ENCODE measurements around the gene DENND1A.

Gene DENND1A

DNA sequence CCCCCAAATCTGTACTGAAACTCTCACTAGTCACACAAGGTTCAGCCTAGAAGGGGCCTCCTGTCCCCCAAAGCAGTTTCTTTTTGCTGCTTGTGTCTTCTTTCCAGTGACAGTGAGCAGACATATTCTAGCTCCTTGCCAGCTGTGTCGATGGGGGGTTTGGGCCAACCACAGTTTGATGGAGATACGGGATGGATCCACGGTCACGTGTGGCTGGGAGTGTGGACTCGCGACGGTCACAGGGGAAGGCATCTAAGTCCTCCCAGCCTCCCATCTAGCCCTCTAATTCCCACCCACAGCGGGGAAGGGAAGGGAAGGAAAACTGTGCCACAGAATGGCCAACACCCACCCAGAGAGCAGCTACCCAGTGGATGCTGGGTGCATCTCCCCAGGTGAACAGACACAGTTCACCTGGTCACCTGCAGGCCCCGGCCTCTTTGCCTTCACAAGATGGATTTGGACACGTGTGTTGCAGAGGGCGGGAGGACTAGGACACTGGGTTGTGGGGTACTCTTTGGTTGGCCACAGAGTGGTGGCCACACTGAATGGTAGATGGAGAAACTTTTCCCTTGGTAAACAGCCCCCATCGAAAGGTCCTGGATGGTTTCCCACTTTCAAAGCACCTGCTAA lies 519.5 kb downstream of the DENND1A start:
- TF ChIP-seq, protein P1, sequence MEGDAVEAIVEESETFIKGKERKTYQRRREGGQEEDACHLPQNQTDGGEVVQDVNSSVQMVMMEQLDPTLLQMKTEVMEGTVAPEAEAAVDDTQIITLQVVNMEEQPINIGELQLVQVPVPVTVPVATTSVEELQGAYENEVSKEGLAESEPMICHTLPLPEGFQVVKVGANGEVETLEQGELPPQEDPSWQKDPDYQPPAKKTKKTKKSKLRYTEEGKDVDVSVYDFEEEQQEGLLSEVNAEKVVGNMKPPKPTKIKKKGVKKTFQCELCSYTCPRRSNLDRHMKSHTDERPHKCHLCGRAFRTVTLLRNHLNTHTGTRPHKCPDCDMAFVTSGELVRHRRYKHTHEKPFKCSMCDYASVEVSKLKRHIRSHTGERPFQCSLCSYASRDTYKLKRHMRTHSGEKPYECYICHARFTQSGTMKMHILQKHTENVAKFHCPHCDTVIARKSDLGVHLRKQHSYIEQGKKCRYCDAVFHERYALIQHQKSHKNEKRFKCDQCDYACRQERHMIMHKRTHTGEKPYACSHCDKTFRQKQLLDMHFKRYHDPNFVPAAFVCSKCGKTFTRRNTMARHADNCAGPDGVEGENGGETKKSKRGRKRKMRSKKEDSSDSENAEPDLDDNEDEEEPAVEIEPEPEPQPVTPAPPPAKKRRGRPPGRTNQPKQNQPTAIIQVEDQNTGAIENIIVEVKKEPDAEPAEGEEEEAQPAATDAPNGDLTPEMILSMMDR (conservative IDR thresholded peaks at IDR 0.05; ENCODE audit: low read depth, low read length): no peak

DNA sequence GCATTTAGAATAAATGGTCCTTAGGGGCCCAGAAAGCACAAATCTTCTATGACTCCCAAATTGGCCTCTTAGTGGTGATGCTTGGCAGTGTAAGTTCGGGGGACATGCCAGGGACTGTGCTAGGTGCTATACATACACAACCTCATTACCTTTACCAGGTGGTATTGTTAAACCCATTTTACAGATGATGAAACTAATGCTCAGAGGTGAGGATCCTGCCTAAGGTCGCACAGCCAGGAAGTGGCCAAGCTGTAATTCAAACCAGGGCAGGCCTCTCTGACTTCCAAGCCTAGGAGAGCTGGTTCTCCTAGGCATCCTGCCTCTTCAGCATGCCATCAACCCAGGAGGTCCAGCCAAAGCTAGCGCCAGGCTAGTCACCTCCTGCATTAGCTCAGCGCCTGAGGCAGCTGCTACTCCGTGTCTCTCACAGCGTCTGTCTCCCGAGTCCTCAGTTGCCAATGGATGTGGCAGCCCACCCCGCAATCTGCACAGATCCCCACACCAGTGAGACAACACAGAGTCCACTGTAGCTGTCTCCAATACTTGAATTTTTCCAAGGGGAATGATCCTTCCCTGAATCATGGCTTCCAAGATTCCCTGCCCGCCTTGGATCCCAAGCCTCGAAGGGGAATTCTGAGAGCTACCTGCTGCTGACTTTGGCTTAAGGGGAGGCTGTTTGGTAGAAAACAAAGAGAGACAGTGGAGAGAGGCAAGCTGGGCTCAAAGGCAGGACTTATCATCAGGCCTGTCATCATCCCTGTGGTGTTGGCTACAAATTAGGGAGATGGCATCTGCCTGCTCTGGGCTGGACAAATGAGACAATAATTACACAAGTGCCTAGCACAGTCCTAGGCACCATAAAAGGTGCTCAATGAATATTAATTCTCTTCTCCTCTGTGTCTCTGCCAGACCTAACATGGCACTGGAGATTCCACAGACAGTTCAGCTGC lies 521.3 kb downstream of the DENND1A start:
- TF ChIP-seq, protein P1 (conservative IDR thresholded peaks at IDR 0.05; ENCODE audit: low read depth, low read length): no peak
- no peak overlapping the region for H3K4me3 ChIP-seq (ENCODE audit: low read depth, low read length)
- no peak for DNase-seq (ENCODE audit: low read depth)

More for the DNA sequence above, 519.5 kb downstream of the DENND1A start:
- DNase-seq (ENCODE audit: low read depth): no peak
- no peak overlapping the region for H3K4me3 ChIP-seq (ENCODE audit: low read depth, low read length)

DNA sequence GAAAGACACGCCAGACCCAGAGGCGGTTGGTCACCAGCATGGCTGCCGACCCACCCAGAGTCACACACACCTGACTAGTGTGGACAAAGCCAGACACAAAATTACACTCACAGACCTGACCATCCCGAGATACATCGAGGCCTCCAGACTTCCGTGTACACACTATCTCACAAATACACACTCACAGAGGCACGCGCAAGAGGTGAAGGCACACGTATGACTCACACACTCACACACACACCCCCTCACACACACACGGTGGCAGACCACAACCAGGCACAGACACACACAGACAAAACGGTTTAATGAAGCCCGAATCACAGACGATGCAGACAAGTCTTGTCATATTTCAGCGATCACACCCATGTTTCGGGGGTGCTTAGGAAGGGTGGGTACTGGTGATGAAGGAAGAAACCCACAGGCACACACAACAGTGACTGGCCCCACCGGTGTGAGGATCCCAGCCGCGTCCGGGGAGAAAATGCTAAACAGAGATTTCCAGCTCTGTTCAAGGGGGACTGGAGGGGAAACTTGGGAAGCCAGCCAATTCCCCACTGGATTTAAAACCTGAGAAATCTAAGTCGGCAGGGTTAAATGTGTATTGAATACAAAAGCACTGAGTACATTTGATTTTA lies 522.6 kb downstream of the DENND1A start:
- no peak overlapping the region for H3K4me3 ChIP-seq (ENCODE audit: low read depth, low read length)
- TF ChIP-seq, protein P1 (conservative IDR thresholded peaks at IDR 0.05; ENCODE audit: low read depth, low read length): no peak
- peak; percentile 13 for DNase-seq (ENCODE audit: low read depth)

DNA sequence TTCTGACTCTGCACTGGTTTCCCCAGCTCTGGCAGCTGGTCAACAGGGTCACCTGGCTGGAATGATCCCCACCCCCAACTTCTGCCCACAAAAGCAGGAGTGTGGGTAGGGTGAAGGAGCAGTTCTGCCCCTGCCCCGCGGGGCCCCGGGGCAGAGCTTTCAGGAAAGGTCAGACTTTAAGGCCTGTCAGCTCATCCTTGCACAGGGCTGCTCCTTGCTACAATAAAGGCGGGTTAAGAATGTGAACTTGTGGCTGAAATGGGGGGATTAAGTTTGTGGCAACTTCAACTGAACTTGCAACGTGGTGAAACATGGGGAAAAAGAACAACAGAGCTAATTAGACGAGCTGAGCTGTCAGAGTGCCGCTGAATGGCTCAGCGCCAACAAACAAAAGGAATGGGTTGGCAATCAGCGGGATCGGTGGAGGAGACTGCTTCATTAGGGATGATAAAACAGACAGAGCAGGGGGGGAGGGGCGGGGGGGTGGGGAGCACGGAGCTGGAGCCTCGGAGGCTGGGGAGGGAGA lies 523.2 kb downstream of the DENND1A start:
- H3K4me3 ChIP-seq (ENCODE audit: low read depth, low read length): no peak overlapping the region
- TF ChIP-seq, protein P1 (conservative IDR thresholded peaks at IDR 0.05; ENCODE audit: low read depth, low read length): no peak
- DNase-seq (ENCODE audit: low read depth): peak; percentile 13

DNA sequence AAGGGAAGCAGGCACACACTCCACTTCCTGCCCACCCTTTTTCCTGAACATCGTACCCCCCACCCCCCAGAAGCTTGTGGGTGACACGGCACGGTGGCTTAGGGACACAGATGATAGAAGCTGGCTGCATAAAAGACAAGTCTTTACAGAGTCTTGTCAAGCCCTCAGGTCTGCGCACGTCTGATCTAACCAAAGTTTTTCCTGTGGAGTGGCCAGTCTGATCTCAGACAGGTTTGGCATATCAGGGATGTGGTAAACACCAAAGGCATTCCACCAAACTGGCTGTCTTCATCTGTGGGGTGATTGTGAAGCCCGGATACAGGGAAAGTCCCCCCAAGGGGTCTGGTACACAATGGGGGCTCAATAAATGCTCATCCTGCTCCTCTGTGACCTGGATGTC lies 523.9 kb downstream of the DENND1A start:
- no peak overlapping the region for H3K4me3 ChIP-seq (ENCODE audit: low read depth, low read length)
- TF ChIP-seq, protein P1 (conservative IDR thresholded peaks at IDR 0.05; ENCODE audit: low read depth, low read length): no peak
- no peak for DNase-seq (ENCODE audit: low read depth)

DNA sequence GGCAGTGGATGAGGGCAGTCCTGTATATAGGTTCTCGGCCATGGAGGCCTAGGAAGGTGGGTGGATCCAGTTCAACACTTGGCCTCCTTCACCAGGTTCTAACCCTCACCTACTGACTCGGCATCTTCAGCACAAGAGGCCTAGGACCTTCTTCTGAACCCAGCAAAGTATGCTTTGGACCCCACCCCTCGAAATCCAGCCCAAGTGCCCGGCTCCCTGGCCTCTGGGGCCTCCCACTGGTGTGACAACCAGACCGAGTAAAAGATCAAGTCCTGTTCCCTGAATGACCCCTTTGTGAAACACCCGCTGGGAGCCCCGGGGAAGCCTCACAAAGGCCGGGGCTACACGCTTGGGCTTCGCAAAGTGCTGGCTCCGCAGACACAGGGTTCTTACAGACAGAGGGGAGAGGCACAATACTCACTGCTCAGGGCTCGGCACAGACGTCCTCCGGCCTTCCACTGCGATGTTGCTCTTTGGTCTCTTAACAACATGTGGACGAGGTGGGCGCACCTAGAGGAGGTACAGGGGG lies 526.9 kb downstream of the DENND1A start:
- DNase-seq (ENCODE audit: low read depth): no peak
- TF ChIP-seq, protein P1 (conservative IDR thresholded peaks at IDR 0.05; ENCODE audit: low read depth, low read length): no peak
- no peak overlapping the region for H3K4me3 ChIP-seq (ENCODE audit: low read depth, low read length)
